ENCODE results near the gene PUS3.
"Not testable (repeated sequence)": the region's sequence is repeated elsewhere in the genome, so short reads cannot be mapped to it uniquely, and the experiment has no call there.

PUS3 gene

GRCh38 chr11:125857670-125858069, 45.3 kb downstream of the PUS3 start:
- ATAC-seq, result not testable (repeated sequence)

- no peak for ATAC-seq
Observed at GRCh38 chr11:125846188-125846587, 56.8 kb downstream of the PUS3 start.
